Neural progenitor cell (in vitro differentiated cells): Measurements from ENCODE around the gene POR.

Experiments
- EZH2 ChIP-seq: fragments of 200-600 bp; sonication (generic); IDR thresholded peaks from 2 replicates; pipeline ENCODE4 v1.6.1; 2017; ENCODE audit warnings: antibody characterized with exemption, mild to moderate bottlenecking, moderate library complexity
- EZH2phosphoT487 ChIP-seq: fragments of 200-600 bp; sonication (generic); IDR thresholded peaks from 2 replicates; pipeline ENCODE4 v1.6.1; 2017; ENCODE audit warnings: antibody characterized with exemption
- TF ChIP-seq, protein P1 (sequence below): fragments of 200-600 bp; sonication (generic); IDR thresholded peaks from 2 replicates; pipeline ENCODE4 v1.5.1; 2017; ENCODE audit warnings: antibody characterized with exemption, mild to moderate bottlenecking

DNA sequence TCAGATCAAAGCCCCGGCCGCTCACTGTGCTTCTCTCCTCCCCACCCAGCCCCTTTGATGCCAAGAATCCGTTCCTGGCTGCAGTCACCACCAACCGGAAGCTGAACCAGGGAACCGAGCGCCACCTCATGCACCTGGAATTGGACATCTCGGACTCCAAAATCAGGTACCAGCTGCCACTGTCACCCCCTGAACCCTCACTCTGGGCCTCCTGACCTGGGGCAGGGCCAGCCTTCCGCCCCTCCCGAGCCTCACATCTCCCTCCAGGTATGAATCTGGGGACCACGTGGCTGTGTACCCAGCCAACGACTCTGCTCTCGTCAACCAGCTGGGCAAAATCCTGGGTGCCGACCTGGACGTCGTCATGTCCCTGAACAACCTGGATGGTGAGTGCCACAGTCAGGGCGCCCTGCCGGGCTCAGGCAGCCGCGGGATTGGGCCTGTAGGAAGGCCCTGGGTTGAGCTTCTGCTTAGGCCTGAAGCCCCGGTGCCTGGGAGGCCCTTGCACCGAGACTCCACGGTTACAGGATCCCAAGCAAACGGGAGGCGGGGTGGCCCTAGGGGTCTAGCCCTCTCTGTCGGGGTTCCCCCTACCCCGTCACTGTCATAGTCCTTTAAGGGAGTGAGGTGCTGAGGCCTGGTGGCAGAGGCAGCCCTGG lies 68.6 kb downstream of the POR start:
- TF ChIP-seq, protein P1, sequence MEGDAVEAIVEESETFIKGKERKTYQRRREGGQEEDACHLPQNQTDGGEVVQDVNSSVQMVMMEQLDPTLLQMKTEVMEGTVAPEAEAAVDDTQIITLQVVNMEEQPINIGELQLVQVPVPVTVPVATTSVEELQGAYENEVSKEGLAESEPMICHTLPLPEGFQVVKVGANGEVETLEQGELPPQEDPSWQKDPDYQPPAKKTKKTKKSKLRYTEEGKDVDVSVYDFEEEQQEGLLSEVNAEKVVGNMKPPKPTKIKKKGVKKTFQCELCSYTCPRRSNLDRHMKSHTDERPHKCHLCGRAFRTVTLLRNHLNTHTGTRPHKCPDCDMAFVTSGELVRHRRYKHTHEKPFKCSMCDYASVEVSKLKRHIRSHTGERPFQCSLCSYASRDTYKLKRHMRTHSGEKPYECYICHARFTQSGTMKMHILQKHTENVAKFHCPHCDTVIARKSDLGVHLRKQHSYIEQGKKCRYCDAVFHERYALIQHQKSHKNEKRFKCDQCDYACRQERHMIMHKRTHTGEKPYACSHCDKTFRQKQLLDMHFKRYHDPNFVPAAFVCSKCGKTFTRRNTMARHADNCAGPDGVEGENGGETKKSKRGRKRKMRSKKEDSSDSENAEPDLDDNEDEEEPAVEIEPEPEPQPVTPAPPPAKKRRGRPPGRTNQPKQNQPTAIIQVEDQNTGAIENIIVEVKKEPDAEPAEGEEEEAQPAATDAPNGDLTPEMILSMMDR = no peak
- TF ChIP-seq EZH2 (no peak), EZH2phosphoT487 (no peak)
